HEK293 (cell line): ENCODE data around the gene SARS2.
"Not testable (repeated sequence)": the region's sequence is repeated elsewhere in the genome, so short reads cannot be mapped to it uniquely, and the experiment has no call there.

Source experiments
- CTCF ChIA-PET: fragments of 350-600 bp; formaldehyde crosslinking; extraction: SDS; loops from one replicate; lab custom pipeline; 2021; ENCODE audit warnings: antibody characterized with exemption; lab: Yijun Ruan, JAX
- POLR2A ChIA-PET: fragments of 300-600 bp; formaldehyde crosslinking; extraction: SDS; loops from one replicate; lab custom pipeline; 2020; ENCODE audit warnings: antibody characterized with exemption, inconsistent platforms; lab: Yijun Ruan, JAX
- H3K27ac ChIP-seq: fragments of 200-500 bp; sonication (Bioruptor generic); 2 replicates; pipeline ENCODE4 v1.5.1; 2014; ENCODE audit warnings: low read depth, low read length, control low read depth, inconsistent platforms; ENCODE audit errors: extremely low read depth
- H3K36me3 ChIP-seq, 2 experiments: fragments of 200-500 bp in 1 of 2; sonication (Bioruptor generic) in 1 of 2; 1 replicate in 1 of 2; 2 replicates in 1 of 2; pipeline ENCODE4 v1.5.1; 2014 to 2017; ENCODE audit warnings: inconsistent platforms in 2 of 2, low read length in 2 of 2; ENCODE audit not compliant: control insufficient read depth in 2 of 2, insufficient read depth in 1 of 2
- H3K4me1 ChIP-seq: fragments of 200-500 bp; sonication (Bioruptor generic); 2 replicates; pipeline ENCODE4 v1.5.1; 2014; ENCODE audit warnings: mild to moderate bottlenecking, low read length, inconsistent platforms; ENCODE audit not compliant: control insufficient read depth, insufficient read depth
- H3K4me3 ChIP-seq: 2 replicates; pipeline ENCODE4 v1.5.1; 2011; ENCODE audit warnings: low read depth, mild to moderate bottlenecking, control low read depth, low read length, moderate library complexity
- H3K9me3 ChIP-seq: fragments of 200-500 bp; sonication (Bioruptor generic); 2 replicates; pipeline ENCODE4 v1.5.1; 2014; ENCODE audit warnings: low read depth, low read length, inconsistent platforms; ENCODE audit not compliant: control insufficient read depth, insufficient read depth
- HIC1 ChIP-seq: fragments of 450-650 bp; formaldehyde crosslinking; IDR thresholded peaks from 2 replicates; pipeline ENCODE4 v1.5.1; 2016; ENCODE audit warnings: missing biosample characterization, missing genetic modification characterization
- KLF10 ChIP-seq: fragments of 450-650 bp; IDR thresholded peaks from 2 replicates; pipeline ENCODE4 v1.5.1; 2018; ENCODE audit warnings: missing biosample characterization, mild to moderate bottlenecking, missing genetic modification characterization
- SALL2 ChIP-seq: fragments of 450-650 bp; formaldehyde crosslinking; IDR thresholded peaks from 2 replicates; pipeline ENCODE4 v1.5.0; 2017; ENCODE audit warnings: missing biosample characterization, mild to moderate bottlenecking, missing genetic modification characterization, borderline replicate concordance
- SCRT1 ChIP-seq: fragments of 450-650 bp; formaldehyde crosslinking; IDR thresholded peaks from 2 replicates; pipeline ENCODE4 v1.5.1; 2016; ENCODE audit warnings: missing biosample characterization, missing genetic modification characterization, borderline replicate concordance
- SCRT2 ChIP-seq: fragments of 450-650 bp; formaldehyde crosslinking; IDR thresholded peaks from 2 replicates; pipeline ENCODE4 v1.5.1; 2016; ENCODE audit warnings: missing biosample characterization, missing genetic modification characterization
- ZBTB6 ChIP-seq: fragments of 450-650 bp; formaldehyde crosslinking; IDR thresholded peaks from 2 replicates; pipeline ENCODE4 v1.5.1; 2017; ENCODE audit warnings: missing biosample characterization, missing genetic modification characterization
- ZNF146 ChIP-seq: fragments of 450-650 bp; formaldehyde crosslinking; IDR thresholded peaks from 2 replicates; pipeline ENCODE4 v1.5.1; 2016; ENCODE audit warnings: missing biosample characterization, missing genetic modification characterization
- ZNF596 ChIP-seq: fragments of 450-650 bp; IDR thresholded peaks from 2 replicates; pipeline ENCODE4 v1.5.0; 2018; ENCODE audit warnings: missing biosample characterization, mild to moderate bottlenecking, missing genetic modification characterization, moderate library complexity
- ZNF623 ChIP-seq: fragments of 450-650 bp; formaldehyde crosslinking; IDR thresholded peaks from 2 replicates; pipeline ENCODE4 v1.5.1; 2016; ENCODE audit warnings: missing biosample characterization, missing genetic modification characterization
- ZNF626 ChIP-seq: fragments of 450-650 bp; sonication (Bioruptor Pico); formaldehyde crosslinking; IDR thresholded peaks from 2 replicates; pipeline ENCODE4 v1.5.1; 2018; ENCODE audit warnings: missing biosample characterization, missing genetic modification characterization, inconsistent platforms
- ZNF701 ChIP-seq: fragments of 450-650 bp; formaldehyde crosslinking; IDR thresholded peaks from 2 replicates; pipeline ENCODE4 v1.5.1; 2016; ENCODE audit warnings: missing biosample characterization, missing genetic modification characterization
- ZSCAN30 ChIP-seq: fragments of 450-650 bp; IDR thresholded peaks from 2 replicates; pipeline ENCODE4 v1.5.1; 2018; ENCODE audit warnings: missing biosample characterization, mild to moderate bottlenecking, missing genetic modification characterization, moderate library complexity

The SARS2 gene

DNA sequence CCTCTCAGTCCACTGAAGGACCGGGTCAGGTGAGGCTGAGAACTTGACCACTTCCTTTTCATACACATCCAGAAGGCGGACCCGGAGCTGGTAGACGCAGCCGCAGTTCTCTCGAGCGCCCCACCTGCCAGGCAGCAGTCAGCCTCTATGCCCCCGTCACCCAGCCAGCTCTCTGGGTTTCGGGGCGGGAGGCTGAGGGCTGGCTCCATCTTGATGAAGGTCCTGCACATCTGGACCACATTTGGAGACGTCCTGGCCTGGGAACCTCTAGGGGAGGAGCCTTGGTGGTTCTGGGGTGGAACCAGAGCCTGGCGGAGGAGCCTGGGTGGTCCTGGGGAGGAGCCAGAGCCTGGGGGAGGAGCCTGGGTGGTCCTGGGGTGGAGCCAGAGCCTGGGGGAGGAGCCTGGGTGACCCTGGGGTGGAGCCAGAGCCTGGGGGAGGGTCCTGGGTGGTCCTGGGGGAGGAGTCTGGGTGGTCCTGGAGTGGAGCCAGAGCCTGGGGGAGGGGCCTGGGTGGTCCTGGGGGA is 14.5 kb upstream of the SARS2 start:
- Histone ChIP-seq H3K36me3 (peaks cover 44 to 68% of the 10 kb centered on the region in 2 experiments), H3K9me3 (no peaks in the 10 kb centered on the region), H3K4me1 (no peaks in the 10 kb centered on the region), H3K4me3 (no peak overlapping the region), H3K27ac (no peak overlapping the region)
- TF ChIP-seq ZNF701 (tag by site-specific recombination) (no peak), ZBTB6 (tag by site-specific recombination) (peak; percentile 77)
- POLR2A ChIA-PET = interaction anchor here (0.6 to 2.4 kb wide), 2 partner anchors 15 to 383 kb away, joined by 4 to 8 read pairs; partner anchors contain the start of genes MRPS12 and SARS2
- CTCF ChIA-PET = interaction anchor here (7.1 kb wide), 1 partner anchor 14 kb away, joined by 60 read pairs; the partner anchor contains the start of genes MRPS12 and SARS2

- ChIA-PET CTCF (interaction anchor here (0.6 to 7.1 kb wide), 3 partner anchors 12 to 244 kb away, joined by 5 to 60 read pairs (median 6); partner anchors contain the start of genes MRPS12 and SARS2), POLR2A (interaction anchor here (0.5 to 2.4 kb wide), 4 partner anchors 12 to 810 kb away, joined by 3 to 8 read pairs (median 6); partner anchors contain the start of genes MRPS12 and SARS2)
- H3K4me1 ChIP-seq = no peaks in the 10 kb centered on the region
- H3K36me3 ChIP-seq = peaks cover 31 to 53% of the 10 kb centered on the region in 2 experiments
- H3K9me3 ChIP-seq = no peaks in the 10 kb centered on the region
- peak; percentile 85 for TF ChIP-seq SCRT2 (tag by site-specific recombination)
- TF ChIP-seq KLF10 = no peak
- TF ChIP-seq ZNF626 = no peak
- peak; percentile 91 for TF ChIP-seq ZNF623 (tag by site-specific recombination)
- peak; percentile 88 for TF ChIP-seq SCRT1 (tag by site-specific recombination)
- no peak overlapping the region for H3K4me3 ChIP-seq
- H3K27ac ChIP-seq = no peak overlapping the region
Measured at GRCh38 chr19:38942471-38943181, 12.1 kb upstream of the SARS2 start.

- ChIA-PET CTCF (interaction anchor here (7.1 kb wide), 1 partner anchor 11 kb away, joined by 60 read pairs; the partner anchor contains the start of genes MRPS12 and SARS2), POLR2A (interaction anchor here (0.5 to 2.3 kb wide), 4 partner anchors 11 to 809 kb away, joined by 3 to 10 read pairs (median 6); partner anchors contain the start of genes MRPS12 and SARS2)
- no peak overlapping the region for H3K27ac ChIP-seq
- no peaks in the 10 kb centered on the region for H3K9me3 ChIP-seq
- no peaks in the 10 kb centered on the region for H3K4me1 ChIP-seq
- no peak overlapping the region for H3K4me3 ChIP-seq
- no peak for TF ChIP-seq ZSCAN30 (tag by site-specific recombination)
- no peak for TF ChIP-seq ZNF596 (tag by site-specific recombination)
- no peak for TF ChIP-seq SALL2 (tag by site-specific recombination)
- no peak for TF ChIP-seq HIC1 (tag by site-specific recombination)
- no peak for TF ChIP-seq ZNF146 (tag by site-specific recombination)
- H3K36me3 ChIP-seq = peaks cover 25 to 46% of the 10 kb centered on the region in 2 experiments
Measured at GRCh38 chr19:38941979-38942378, 11.4 kb upstream of the SARS2 start.

DNA sequence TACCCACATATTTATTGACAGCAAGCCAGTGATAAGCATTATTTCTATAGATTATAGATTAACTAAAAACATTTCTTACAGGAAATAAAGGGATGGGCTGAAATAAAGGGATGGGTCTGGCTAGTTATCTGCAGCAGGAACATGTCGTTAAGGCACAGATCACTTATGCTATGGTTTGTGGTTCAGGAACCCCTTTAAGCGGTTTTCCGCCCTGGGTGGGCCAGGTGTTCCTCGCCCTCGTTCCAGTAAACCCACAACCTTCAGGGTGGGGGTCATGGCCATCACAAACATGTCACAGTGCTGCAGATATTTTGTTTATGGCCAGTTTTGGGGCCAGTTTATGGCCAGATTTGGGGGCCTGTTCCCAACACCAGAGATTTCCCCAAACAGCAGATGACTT is 10.9 kb upstream of the SARS2 start:
- ChIA-PET POLR2A (interaction anchor here (2.3 kb wide), 1 partner anchor 10 kb away, joined by 10 read pairs; the partner anchor contains the start of genes MRPS12 and SARS2), CTCF (interaction anchor here (0.6 to 7.1 kb wide), 2 partner anchors 10 to 97 kb away, joined by 3 to 60 read pairs; partner anchors contain the start of genes MRPS12 and SARS2)
- H3K27ac ChIP-seq, H3K4me1 ChIP-seq, H3K9me3 ChIP-seq, H3K4me3 ChIP-seq: not testable (repeated sequence)
- H3K36me3 ChIP-seq = peaks cover 20 to 41% of the 10 kb centered on the region in 2 experiments
